GM12801 (cell line): ENCODE results near the gene HFE.

ENCODE experiments used
- CTCF ChIP-seq: IDR thresholded peaks from one replicate; pipeline ENCODE4 v1.5.1; 2011; ENCODE audit warnings: control low read depth; ENCODE audit not compliant: insufficient read length; ENCODE audit errors: extremely low read depth

Gene HFE

GRCh38 chr6:26113570-26113969 lies 26.3 kb downstream of the HFE start:
- TF ChIP-seq CTCF = no peak

- no peak for TF ChIP-seq CTCF
These were observed 28.0 kb downstream of the HFE start for GRCh38 chr6:26115226-26115625.

GRCh38 chr6:26116267-26116666 lies 29.0 kb downstream of the HFE start:
- no peak for TF ChIP-seq CTCF

GRCh38 chr6:26118999-26119398 lies 31.8 kb downstream of the HFE start:
- no peak for TF ChIP-seq CTCF

GRCh38 chr6:26120807-26121140 lies 33.5 kb downstream of the HFE start:
- TF ChIP-seq CTCF = no peak

GRCh38 chr6:26121141-26122004 lies 34.1 kb downstream of the HFE start:
- no peak for TF ChIP-seq CTCF

- no peak for TF ChIP-seq CTCF
These were observed 34.8 kb downstream of the HFE start for GRCh38 chr6:26122005-26122388.
